IMR-90 (cell line): ENCODE data around the gene DRC3. TPM values are rescaled to one million over a fixed set of nuclear protein-coding genes. Genes with fewer than 3 reads are reported as not detected.

Experiments
- ATAC-seq: fragments of 200-7000 bp; cut with Tn5 transposase; 2 replicates; pipeline ENCODE4 v1.9.1; 2020; ENCODE audit warnings: low read depth, mild to moderate bottlenecking, moderate library complexity
- BruUV-seq: library from RNA; stranded (reverse); fragments of 400-500 nt; replicated peaks from 2 replicates; lab custom pipeline; 2021; lab: Mats Ljungman, UMichigan
- CTCF ChIA-PET: fragments of 300-600 bp; formaldehyde crosslinking; extraction: SDS; loops from one replicate; lab custom pipeline; 2021; ENCODE audit warnings: antibody characterized with exemption; lab: Yijun Ruan, JAX
- POLR2A ChIA-PET: fragments of 300-600 bp; sonication (Branson Sonifier 250); formaldehyde crosslinking; loops from one replicate; lab custom pipeline; 2022; ENCODE audit warnings: antibody characterized with exemption; ENCODE audit not compliant: unreplicated experiment; lab: Charles Lee
- DNase-seq: peaks from one replicate; pipeline ENCODE4 v3.0.0; 2013
- H2AFZ ChIP-seq: replicated peaks from 2 replicates; pipeline ENCODE3; 2013; ENCODE audit warnings: low read length, mild to moderate bottlenecking; ENCODE audit not compliant: poor library complexity
- H2AK5ac ChIP-seq: 2 replicates; pipeline ENCODE4 v1.6.1; 2013; ENCODE audit warnings: low read depth, low read length, inconsistent platforms
- H2AK9ac ChIP-seq: replicated peaks from 2 replicates; pipeline ENCODE3; 2013; ENCODE audit warnings: mild to moderate bottlenecking, low read depth, low read length, moderate library complexity; ENCODE audit not compliant: poor library complexity
- H2BK120ac ChIP-seq: 2 replicates; pipeline ENCODE4 v1.6.1; 2013; ENCODE audit warnings: low read depth, low read length, inconsistent platforms
- H2BK15ac ChIP-seq: 3 replicates; pipeline ENCODE4 v1.6.1; 2013; ENCODE audit warnings: low read depth, low read length, inconsistent platforms
- H2BK20ac ChIP-seq: 2 replicates; pipeline ENCODE4 v1.6.1; 2013; ENCODE audit warnings: low read depth, mild to moderate bottlenecking, inconsistent platforms, low read length, moderate library complexity
- H2BK5ac ChIP-seq: 2 replicates; pipeline ENCODE4 v1.6.1; 2013; ENCODE audit warnings: mild to moderate bottlenecking, low read depth, low read length, inconsistent platforms; ENCODE audit not compliant: poor library complexity, severe bottlenecking
- H3K14ac ChIP-seq: replicated peaks from 2 replicates; pipeline ENCODE4 v1.6.1; 2013; ENCODE audit warnings: low read depth, low read length, inconsistent platforms
- H3K18ac ChIP-seq: 2 replicates; pipeline ENCODE4 v1.6.1; 2013; ENCODE audit warnings: low read depth, low read length, control low read depth
- H3K23ac ChIP-seq: 2 replicates; pipeline ENCODE4 v1.6.1; 2013; ENCODE audit warnings: low read depth, low read length, inconsistent platforms
- H3K27ac ChIP-seq: 2 replicates; pipeline ENCODE4 v1.5.1; 2013; ENCODE audit warnings: mild to moderate bottlenecking, control low read depth, low read length; ENCODE audit not compliant: insufficient read depth
- H3K27me3 ChIP-seq: 2 replicates; pipeline ENCODE4 v1.6.1; 2013; ENCODE audit warnings: low read length; ENCODE audit not compliant: control insufficient read depth, insufficient read depth
- H3K36me3 ChIP-seq: 2 replicates; pipeline ENCODE4 v1.6.1; 2013; ENCODE audit warnings: low read length, mixed read lengths; ENCODE audit not compliant: control insufficient read depth, insufficient read depth
- H3K4ac ChIP-seq: 2 replicates; pipeline ENCODE4 v1.6.1; 2013; ENCODE audit warnings: low read depth, low read length, inconsistent platforms
- H3K4me1 ChIP-seq: 2 replicates; pipeline ENCODE4 v1.6.1; 2013; ENCODE audit warnings: low read length, mixed read lengths; ENCODE audit not compliant: control insufficient read depth, insufficient read depth
- H3K4me2 ChIP-seq: 2 replicates; pipeline ENCODE4 v1.6.1; 2013; ENCODE audit warnings: low read depth, mild to moderate bottlenecking, control low read depth, low read length, moderate library complexity
- H3K4me3 ChIP-seq: 2 replicates; pipeline ENCODE4 v1.5.1; 2013; ENCODE audit warnings: low read depth, mild to moderate bottlenecking, control low read depth, low read length, moderate library complexity; ENCODE audit not compliant: insufficient read depth
- H3K56ac ChIP-seq: 2 replicates; pipeline ENCODE4 v1.6.1; 2013; ENCODE audit warnings: low read length, inconsistent platforms; ENCODE audit not compliant: insufficient read depth; ENCODE audit errors: extremely low read depth
- H3K79me1 ChIP-seq, 2 experiments: 2 replicates each; pipeline ENCODE4 v1.6.1; 2013; ENCODE audit warnings: low read length in 2 of 2, inconsistent platforms in 1 of 2, low read depth in 1 of 2
- H3K9ac ChIP-seq: 2 replicates; pipeline ENCODE4 v1.6.1; 2013; ENCODE audit warnings: low read depth, low read length, control low read depth
- H3K9me1 ChIP-seq: 2 replicates; pipeline ENCODE4 v1.6.1; 2013; ENCODE audit warnings: low read length, inconsistent platforms; ENCODE audit not compliant: insufficient read depth
- H3K9me3 ChIP-seq: 2 replicates; pipeline ENCODE4 v1.6.1; 2013; ENCODE audit warnings: low read length; ENCODE audit not compliant: control insufficient read depth, insufficient read depth
- H4K20me1 ChIP-seq: 2 replicates; pipeline ENCODE4 v1.6.1; 2013; ENCODE audit warnings: low read length, inconsistent platforms; ENCODE audit not compliant: insufficient read depth
- H4K5ac ChIP-seq: 2 replicates; pipeline ENCODE4 v1.6.1; 2013; ENCODE audit warnings: mild to moderate bottlenecking, low read depth, low read length, control low read depth
- H4K8ac ChIP-seq, 2 experiments: 2 replicates each; pipeline ENCODE4 v1.6.1; 2013; ENCODE audit warnings: low read depth in 2 of 2, low read length in 2 of 2, control low read depth in 1 of 2, inconsistent platforms in 1 of 2
- H4K91ac ChIP-seq: 2 replicates; pipeline ENCODE4 v1.6.1; 2013; ENCODE audit warnings: low read depth, low read length, inconsistent platforms; ENCODE audit not compliant: insufficient read depth
- BHLHE40 ChIP-seq: fragments of 150-350 bp; IDR thresholded peaks from 2 replicates; pipeline ENCODE4 v1.6.1; 2016; ENCODE audit warnings: mild to moderate bottlenecking, low read depth, low read length
- CEBPB ChIP-seq: IDR thresholded peaks from 2 replicates; pipeline ENCODE4 v1.6.1; 2012; ENCODE audit warnings: low read depth, low read length, improper control_type of control experiment
- CHD1 ChIP-seq: IDR thresholded peaks from 2 replicates; pipeline ENCODE4 v1.6.1; 2012; ENCODE audit warnings: low read depth, low read length, improper control_type of control experiment
- FOS ChIP-seq: fragments of 150-350 bp; IDR thresholded peaks from 2 replicates; pipeline ENCODE4 v1.6.1; 2016; ENCODE audit warnings: low read depth, low read length
- MAFK ChIP-seq: IDR thresholded peaks from 2 replicates; pipeline ENCODE4 v1.6.1; 2012; ENCODE audit warnings: low read depth, low read length, improper control_type of control experiment
- MXI1 ChIP-seq: IDR thresholded peaks from 2 replicates; pipeline ENCODE4 v1.6.1; 2012; ENCODE audit warnings: low read depth, mild to moderate bottlenecking, low read length, moderate library complexity, borderline replicate concordance
- NFE2L2 ChIP-seq: fragments of 150-350 bp; IDR thresholded peaks from 2 replicates; pipeline ENCODE4 v1.6.1; 2016; ENCODE audit warnings: low read depth, mild to moderate bottlenecking, low read length
- RCOR1 ChIP-seq: IDR thresholded peaks from 2 replicates; pipeline ENCODE4 v1.6.1; 2012; ENCODE audit warnings: mild to moderate bottlenecking, low read length, improper control_type of control experiment; ENCODE audit not compliant: insufficient replicate concordance
- RFX5 ChIP-seq: IDR thresholded peaks from 2 replicates; pipeline ENCODE4 v1.8.0; 2012; ENCODE audit warnings: low read depth, mild to moderate bottlenecking, low read length, moderate library complexity
- SMC3 ChIP-seq: fragments of 150-350 bp; IDR thresholded peaks from 2 replicates; pipeline ENCODE4 v1.6.1; 2016; ENCODE audit warnings: low read depth, mild to moderate bottlenecking, antibody characterized with exemption, low read length, moderate library complexity
- WGBS, 2 experiments: methylation state at CpG; one replicate each; pipeline versions ENCODE4 v1.1.5 to v1.1.7; 2013; ENCODE audit warnings: missing lambda C conversion rate in 2 of 2; ENCODE audit not compliant: insufficient read length in 1 of 2; ENCODE audit errors: extremely low coverage in 2 of 2; 5-methylcytosine and 5-hydroxymethylcytosine counted together
- dilution Hi-C: fragments of 300-500 bp; cut with HindIII; formaldehyde crosslinking; loops from one replicate; pipeline ENCODE4 v1.14.3; 2018; ENCODE audit warnings: low sequenced_read_pairs; ENCODE audit not compliant: unreplicated experiment
- in situ Hi-C: fragments of 300-500 bp; cut with MboI; formaldehyde crosslinking; loops from 3 replicates; pipeline ENCODE4 v1.14.3; 2019; ENCODE audit warnings: low sequenced_read_pairs, inconsistent platforms, mixed read lengths
- intact Hi-C: fragments of 100-400 bp; cut with micrococcal nuclease; formaldehyde crosslinking; loops from 2 replicates; pipeline ENCODE4 v1.10.0; 2022
- polyA plus RNA-seq, 3 experiments: library from polyadenylated mRNA; depleted of rRNA; stranded (reverse); fragments of >200 nt; gene quantifications; 2 replicates each; pipeline ENCODE4 v1.2.3, GENCODE V29; 2012; ENCODE audit warnings: low replicate concordance in 1 of 3
- total RNA-seq: library from RNA; depleted of rRNA; stranded (reverse); fragments of >200 nt; gene quantifications from 2 replicates; pipeline ENCODE4 v1.2.3, GENCODE V29; 2012
- TF ChIP-seq, protein P1 (sequence below): fragments of 150-350 bp; IDR thresholded peaks from 2 replicates; pipeline ENCODE4 v1.6.1; 2016; ENCODE audit warnings: low read depth, mild to moderate bottlenecking, low read length, moderate library complexity, borderline replicate concordance
- TF ChIP-seq, protein P2 (sequence below): fragments of 150-350 bp; IDR thresholded peaks from 2 replicates; pipeline ENCODE4 v1.6.1; 2017; ENCODE audit warnings: mild to moderate bottlenecking, antibody characterized with exemption, low read length, low read depth

DRC3 gene
- total and polyA plus RNA-seq, 2 of the 4 experiments (the other 2 are of a cell fraction), result 0.55 to 0.72 TPM

DNA sequence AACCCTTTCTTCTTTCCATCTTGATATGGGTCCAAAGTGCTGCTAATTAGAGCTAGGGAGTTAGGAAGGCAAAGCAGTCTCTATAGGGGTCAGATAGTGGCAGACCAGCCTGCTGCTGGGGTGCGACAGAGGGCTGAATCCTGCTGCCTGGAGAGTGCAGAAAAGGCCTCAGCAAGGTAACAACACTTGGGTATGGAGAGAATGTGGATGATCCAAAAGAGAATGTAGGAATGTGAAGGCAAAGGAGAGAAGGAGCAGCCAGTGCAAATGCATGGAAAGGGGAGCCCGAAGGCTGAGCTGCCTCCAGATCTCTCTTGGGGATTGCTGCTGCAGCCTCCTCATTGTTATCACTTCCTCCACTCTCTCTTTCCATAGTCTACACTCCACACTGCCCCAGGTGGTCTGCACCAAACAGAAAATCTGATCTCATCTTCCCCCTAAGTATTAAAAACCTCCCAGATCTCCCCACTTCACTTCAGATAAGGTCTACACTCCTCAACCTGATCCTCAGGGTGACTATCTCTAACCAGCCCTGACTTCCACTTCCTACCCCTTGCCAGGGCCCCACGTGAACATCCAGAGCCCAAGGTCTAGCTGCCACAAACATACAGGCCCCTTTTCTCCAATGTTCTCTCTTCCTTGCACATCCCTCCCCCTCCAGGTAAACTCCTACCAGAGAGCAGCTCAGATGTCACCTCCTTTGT lies 29.2 kb upstream of the DRC3 start (continued):
- no peak for TF ChIP-seq MAFK

DNA sequence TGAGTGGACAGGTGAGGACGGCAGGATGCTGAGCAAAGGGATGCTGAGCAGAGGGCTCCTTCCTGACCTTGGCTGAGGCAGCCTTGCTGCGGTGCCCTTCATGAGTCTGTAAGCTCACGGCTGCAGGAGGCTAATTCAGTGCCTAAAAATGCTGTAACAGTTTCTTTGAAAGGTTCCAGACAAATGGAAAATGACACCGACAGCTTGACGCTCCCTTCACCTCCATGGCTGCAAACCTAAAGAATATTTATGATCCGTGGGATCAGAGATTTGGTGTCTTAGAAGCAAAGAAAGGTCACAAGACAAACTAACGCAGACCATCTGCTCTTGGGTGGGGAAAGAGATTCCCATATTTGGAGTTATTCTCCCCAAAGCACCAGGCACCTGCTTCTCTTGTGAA lies 28.4 kb upstream of the DRC3 start:
- Histone ChIP-seq H3K9me3 (no peaks in the 10 kb centered on the region), H2BK20ac (peak overlapping the region; percentile 91), H3K4me2 (no peak overlapping the region), H4K20me1 (peaks cover 11% of the 10 kb centered on the region; the same call in 1 of the 2 replicates), H3K9me1 (peaks cover 45% of the 10 kb centered on the region), H2AK5ac (peak overlapping the region; percentile 72; the same call in 1 of the 2 replicates), H3K14ac (peak overlapping the region; percentile 51; the same call in 1 of the 2 replicates), H2BK120ac (peak overlapping the region; percentile 92), H3K4me1 (peaks cover 43% of the 10 kb centered on the region), H3K9ac (no peak overlapping the region), H3K36me3 (no peaks in the 10 kb centered on the region), H4K91ac (peak overlapping the region; percentile 60), H4K5ac (no peak overlapping the region; the same call in 1 of the 2 replicates), H2BK5ac (no peak overlapping the region), H2BK15ac (peak overlapping the region; percentile 39; the same call in 2 of the 3 replicates), H2AK9ac (peak overlapping the region; percentile 74), H3K27me3 (no peaks in the 10 kb centered on the region), H3K27ac (no peak overlapping the region; the same call in 1 of the 2 replicates), H3K56ac (no peak overlapping the region), H2AFZ (no peak overlapping the region), H3K79me1 (peaks cover 32 to 81% of the 10 kb centered on the region in 2 experiments), H3K4me3 (no peak overlapping the region), H3K23ac (no peak overlapping the region), H3K4ac (peak overlapping the region; percentile 85), H3K18ac (no peak overlapping the region), H4K8ac (0 out of 4 replicates have a peak overlapping the region, but pooled peaks of 1 of the 2 experiments have one; percentile 22)
- no TSS peak for BruUV-seq
- POLR2A ChIA-PET, result interaction anchor here (0.7 kb wide), 1 partner anchor 13 kb away, joined by 6 read pairs; no protein-coding TSS in a partner anchor
- DNase-seq (no peak), ATAC-seq (no peak)
- in situ Hi-C loops (no loop called here), intact Hi-C loops (no loop called here), dilution Hi-C loops (no loop called here)
- no CpG with 5 or more reads among the region's 7 CpGs for WGBS, 2 experiments
- CTCF ChIA-PET, result no interaction called here
- TF ChIP-seq CHD1, result no peak
- TF ChIP-seq SMC3, result no peak
- no peak for TF ChIP-seq MAFK
- TF ChIP-seq, protein P1, sequence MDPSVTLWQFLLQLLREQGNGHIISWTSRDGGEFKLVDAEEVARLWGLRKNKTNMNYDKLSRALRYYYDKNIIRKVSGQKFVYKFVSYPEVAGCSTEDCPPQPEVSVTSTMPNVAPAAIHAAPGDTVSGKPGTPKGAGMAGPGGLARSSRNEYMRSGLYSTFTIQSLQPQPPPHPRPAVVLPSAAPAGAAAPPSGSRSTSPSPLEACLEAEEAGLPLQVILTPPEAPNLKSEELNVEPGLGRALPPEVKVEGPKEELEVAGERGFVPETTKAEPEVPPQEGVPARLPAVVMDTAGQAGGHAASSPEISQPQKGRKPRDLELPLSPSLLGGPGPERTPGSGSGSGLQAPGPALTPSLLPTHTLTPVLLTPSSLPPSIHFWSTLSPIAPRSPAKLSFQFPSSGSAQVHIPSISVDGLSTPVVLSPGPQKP, result no peak
- TF ChIP-seq CEBPB, result no peak
- TF ChIP-seq BHLHE40, result no peak
- no peak for TF ChIP-seq FOS
- TF ChIP-seq, protein P2, sequence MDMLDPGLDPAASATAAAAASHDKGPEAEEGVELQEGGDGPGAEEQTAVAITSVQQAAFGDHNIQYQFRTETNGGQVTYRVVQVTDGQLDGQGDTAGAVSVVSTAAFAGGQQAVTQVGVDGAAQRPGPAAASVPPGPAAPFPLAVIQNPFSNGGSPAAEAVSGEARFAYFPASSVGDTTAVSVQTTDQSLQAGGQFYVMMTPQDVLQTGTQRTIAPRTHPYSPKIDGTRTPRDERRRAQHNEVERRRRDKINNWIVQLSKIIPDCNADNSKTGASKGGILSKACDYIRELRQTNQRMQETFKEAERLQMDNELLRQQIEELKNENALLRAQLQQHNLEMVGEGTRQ, result no peak
- TF ChIP-seq MXI1, result no peak
- TF ChIP-seq RCOR1, result no peak
- TF ChIP-seq RFX5, result no peak
- no peak for TF ChIP-seq NFE2L2
